ENCODE measurements around the gene UAP1L1. TPM values are rescaled to one million over a fixed set of nuclear protein-coding genes. Genes with fewer than 3 reads are reported as not detected.

Gene UAP1L1
- total and polyA plus RNA-seq, 2 experiments from 2014 or later: 15.6 to 39.1 TPM

GRCh38 chr9:137128158-137128861 is 51.0 kb downstream of the UAP1L1 start:
- DNase-seq (ENCODE audit: low spot score): no peak
- no peaks in the 10 kb centered on the region for H3K9me2 ChIP-seq (replicated peaks; ENCODE audit: insufficient read depth)
- H3K4me1 ChIP-seq (ENCODE audit: insufficient read depth): peaks cover 18% of the 10 kb centered on the region
- H3K27ac ChIP-seq: peak overlapping the region; percentile 71
- no peaks in the 10 kb centered on the region for H3K9me3 ChIP-seq (ENCODE audit: low read depth)
- 65% methylated on average over 19 of the region's 19 CpGs for WGBS (ENCODE audit: low lambda C conversion rate, missing lambda C conversion rate)
- H3K79me2 ChIP-seq: peaks cover 50% of the 10 kb centered on the region
- peak overlapping the region; percentile 94 for H3K4me2 ChIP-seq
- no peaks in the 10 kb centered on the region for H4K20me1 ChIP-seq (ENCODE audit: insufficient read depth, poor library complexity, severe bottlenecking)
- no peak overlapping the region for H2AFZ ChIP-seq
- no peaks in the 10 kb centered on the region for H3K36me3 ChIP-seq (replicated peaks; ENCODE audit: insufficient read depth, low read depth)
- peak overlapping the region; percentile 62 for H3K4me3 ChIP-seq
- H3K27me3 ChIP-seq: no peaks in the 10 kb centered on the region
- TF ChIP-seq EZH2 (IDR thresholded peaks at IDR 0.05; ENCODE audit: borderline replicate concordance): no peak
- TF ChIP-seq CTCF (IDR thresholded peaks at IDR 0.05; ENCODE audit: poor library complexity): no peak
- TF ChIP-seq EZH2phosphoT487 (IDR thresholded peaks at IDR 0.05; ENCODE audit: low read depth, severe bottlenecking, unreplicated experiment): no peak

GRCh38 chr9:137128862-137129455 is 51.6 kb downstream of the UAP1L1 start:
- H3K4me2 ChIP-seq: peak overlapping the region; percentile 94
- no peaks in the 10 kb centered on the region for H3K9me2 ChIP-seq (replicated peaks; ENCODE audit: insufficient read depth)
- no peaks in the 10 kb centered on the region for H3K36me3 ChIP-seq (replicated peaks; ENCODE audit: insufficient read depth, low read depth)
- peaks cover 18% of the 10 kb centered on the region for H3K4me1 ChIP-seq (ENCODE audit: insufficient read depth)
- H2AFZ ChIP-seq: peak overlapping the region; percentile 46
- no peak for DNase-seq (ENCODE audit: low spot score)
- peak overlapping the region; percentile 62 for H3K4me3 ChIP-seq
- no peaks in the 10 kb centered on the region for H3K9me3 ChIP-seq (ENCODE audit: low read depth)
- TF ChIP-seq CTCF (IDR thresholded peaks at IDR 0.05; ENCODE audit: poor library complexity): no peak
- no peak for TF ChIP-seq EZH2 (IDR thresholded peaks at IDR 0.05; ENCODE audit: borderline replicate concordance)
- TF ChIP-seq EZH2phosphoT487 (IDR thresholded peaks at IDR 0.05; ENCODE audit: low read depth, severe bottlenecking, unreplicated experiment): no peak
- H3K27ac ChIP-seq: peak overlapping the region; percentile 71
- peaks cover 43% of the 10 kb centered on the region for H3K79me2 ChIP-seq
- H3K27me3 ChIP-seq: no peaks in the 10 kb centered on the region
- 35% methylated on average over 23 of the region's 37 CpGs for WGBS (ENCODE audit: low lambda C conversion rate, missing lambda C conversion rate)
- no peaks in the 10 kb centered on the region for H4K20me1 ChIP-seq (ENCODE audit: insufficient read depth, poor library complexity, severe bottlenecking)

DNA sequence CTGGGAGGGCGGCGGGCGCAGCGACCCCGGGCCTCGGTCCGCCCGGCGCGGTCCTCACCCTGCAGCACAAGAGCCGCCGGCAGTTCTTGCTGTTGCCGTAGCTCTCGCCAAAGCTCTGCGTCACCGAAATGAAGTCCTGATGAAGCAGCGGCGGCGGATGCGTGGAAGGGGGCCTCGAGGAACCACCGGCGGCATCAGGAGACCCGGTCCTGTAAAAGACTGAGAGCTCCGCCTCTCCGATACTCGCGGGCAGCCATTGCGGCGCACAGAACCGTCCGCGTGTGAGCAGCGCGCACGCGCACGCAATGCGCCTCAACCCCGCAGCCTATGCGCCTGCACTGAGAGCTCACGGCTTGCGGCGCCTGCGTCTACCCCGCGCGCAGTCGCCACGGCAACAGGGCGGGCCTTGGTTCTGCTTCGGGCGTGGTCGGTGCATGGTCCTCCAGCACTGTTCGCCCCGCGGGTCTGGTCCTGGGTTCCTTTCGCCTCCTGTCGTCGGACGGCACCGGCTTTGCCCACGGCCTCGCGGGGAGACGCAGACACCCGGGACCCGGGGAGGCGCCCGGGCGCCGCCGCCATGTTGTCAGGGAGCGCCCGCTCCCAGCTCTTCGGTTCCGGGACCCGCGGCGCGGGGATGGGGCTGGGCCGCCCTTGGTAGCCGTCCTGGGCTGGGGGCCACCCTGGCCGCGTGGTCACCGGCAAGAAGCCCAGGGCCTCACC is 52.3 kb downstream of the UAP1L1 start:
- no peaks in the 10 kb centered on the region for H3K9me2 ChIP-seq (replicated peaks; ENCODE audit: insufficient read depth)
- peaks cover 18% of the 10 kb centered on the region for H3K4me1 ChIP-seq (ENCODE audit: insufficient read depth)
- H3K9me3 ChIP-seq (ENCODE audit: low read depth): no peaks in the 10 kb centered on the region
- H3K27ac ChIP-seq: peak overlapping the region; percentile 71
- peaks cover 37% of the 10 kb centered on the region for H3K79me2 ChIP-seq
- H4K20me1 ChIP-seq (ENCODE audit: insufficient read depth, poor library complexity, severe bottlenecking): no peaks in the 10 kb centered on the region
- 0% methylated on average over 67 of the region's 86 CpGs for WGBS (ENCODE audit: low lambda C conversion rate, missing lambda C conversion rate)
- H3K4me2 ChIP-seq: peak overlapping the region; percentile 94
- peak; percentile 95 for DNase-seq (ENCODE audit: low spot score)
- no peaks in the 10 kb centered on the region for H3K36me3 ChIP-seq (replicated peaks; ENCODE audit: insufficient read depth, low read depth)
- TF ChIP-seq EZH2phosphoT487 (IDR thresholded peaks at IDR 0.05; ENCODE audit: low read depth, severe bottlenecking, unreplicated experiment) (no peak), EZH2 (IDR thresholded peaks at IDR 0.05; ENCODE audit: borderline replicate concordance) (no peak), CTCF (IDR thresholded peaks at IDR 0.05; ENCODE audit: poor library complexity) (no peak)
- no peaks in the 10 kb centered on the region for H3K27me3 ChIP-seq
- peak overlapping the region; percentile 62 for H3K4me3 ChIP-seq
- H2AFZ ChIP-seq: peak overlapping the region; percentile 46

All from hepatocyte (in vitro differentiated cells).